Stimulated activated naive CD8-positive, alpha-beta T cell treated with anti-CD3 and anti-CD28 coated beads, Interleukin-15, amount 100 ng/mL, for 72 hours (primary cell): ENCODE data around the gene SIAH2.

Source experiments
- ATAC-seq: fragments of 150-1000 bp; cut with Tn5 transposase; 2 replicates; pipeline ENCODE4 v1.10.0; 2021; ENCODE audit warnings: mild to moderate bottlenecking, moderate library complexity
- DNase-seq, 2 donors: peaks; one replicate each; pipeline ENCODE4 v3.0.0; 2021 to 2022
- H3K27ac Mint-ChIP-seq, 2 donors: one replicate each; pipeline ENCODE4 v1.8.0; 2022; ENCODE audit warnings: mild to moderate bottlenecking in 2 of 2, mixed read lengths in 2 of 2, moderate library complexity in 2 of 2
- H3K27me3 Mint-ChIP-seq: one replicate; pipeline ENCODE4 v1.8.0; 2022; ENCODE audit warnings: mixed read lengths
- H3K4me1 Mint-ChIP-seq: one replicate; pipeline ENCODE4 v1.8.0; 2022; ENCODE audit warnings: mild to moderate bottlenecking, mixed read lengths
- H3K4me3 Mint-ChIP-seq, 2 donors: one replicate each; pipeline ENCODE4 v1.8.0; 2022; ENCODE audit warnings: mild to moderate bottlenecking in 2 of 2, mixed read lengths in 2 of 2, moderate library complexity in 1 of 2
- H3K9me3 Mint-ChIP-seq, 2 donors: one replicate each; pipeline ENCODE4 v1.8.0; 2022; ENCODE audit warnings: mixed read lengths in 2 of 2

Gene SIAH2

GRCh38 chr3:150784747-150785125, 21.8 kb upstream of the SIAH2 start:
- ATAC-seq (peak; percentile 4), DNase-seq (no peak)
- Mint-ChIP-seq H3K4me3 (peak overlapping the region; percentile 11 to 75), H3K9me3 (peaks cover 0 to 14% of the 10 kb centered on the region in 2 donors), H3K27ac (peak overlapping the region; percentile 86 to 98), H3K4me1 (peaks cover 59% of the 10 kb centered on the region), H3K27me3 (peaks cover 12% of the 10 kb centered on the region)

- DNase-seq: peak in 1 of 2 donors; percentile 44
- peaks cover 12% of the 10 kb centered on the region for H3K27me3 Mint-ChIP-seq
- H3K4me1 Mint-ChIP-seq: peaks cover 59% of the 10 kb centered on the region
- peak overlapping the region; percentile 86 to 98 for H3K27ac Mint-ChIP-seq
- ATAC-seq: peak; percentile 92
- H3K9me3 Mint-ChIP-seq: peaks cover 0 to 14% of the 10 kb centered on the region in 2 donors
- peak overlapping the region; percentile 11 to 75 for H3K4me3 Mint-ChIP-seq
Measured at GRCh38 chr3:150783920-150784746, 21.2 kb upstream of the SIAH2 start.

GRCh38 chr3:150783316-150783715, 20.3 kb upstream of the SIAH2 start:
- no peak for DNase-seq
- no peak overlapping the region for H3K4me3 Mint-ChIP-seq

GRCh38 chr3:150779402-150779858, 16.5 kb upstream of the SIAH2 start:
- DNase-seq (no peak), ATAC-seq (no peak)
- no peak overlapping the region for H3K4me3 Mint-ChIP-seq
- H3K4me1 Mint-ChIP-seq: peaks cover 28% of the 10 kb centered on the region
- H3K27ac Mint-ChIP-seq: no peak overlapping the region
- H3K9me3 Mint-ChIP-seq: peaks cover 0 to 14% of the 10 kb centered on the region in 2 donors
- H3K27me3 Mint-ChIP-seq: no peaks in the 10 kb centered on the region

More at GRCh38 chr3:150783316-150783715, 20.3 kb upstream of the SIAH2 start:
- ATAC-seq: no peak
- Mint-ChIP-seq H3K4me1 (peaks cover 59% of the 10 kb centered on the region), H3K27ac (peak overlapping the region; percentile 21 to 81), H3K27me3 (peaks cover 7% of the 10 kb centered on the region), H3K9me3 (peaks cover 0 to 14% of the 10 kb centered on the region in 2 donors)

GRCh38 chr3:150778793-150779401, 15.9 kb upstream of the SIAH2 start:
- no peak for DNase-seq
- no peaks in the 10 kb centered on the region for H3K27me3 Mint-ChIP-seq
- H3K9me3 Mint-ChIP-seq: peaks cover 0 to 14% of the 10 kb centered on the region in 2 donors
- peaks cover 23% of the 10 kb centered on the region for H3K4me1 Mint-ChIP-seq
- H3K27ac Mint-ChIP-seq: no peak overlapping the region
- H3K4me3 Mint-ChIP-seq: no peak overlapping the region
- ATAC-seq: no peak

GRCh38 chr3:150775001-150775599, 12.1 kb upstream of the SIAH2 start:
- H3K27ac Mint-ChIP-seq: no peak overlapping the region
- no peak overlapping the region for H3K4me3 Mint-ChIP-seq
- no peak for ATAC-seq
- no peaks in the 10 kb centered on the region for H3K9me3 Mint-ChIP-seq
- H3K4me1 Mint-ChIP-seq: no peaks in the 10 kb centered on the region
- no peaks in the 10 kb centered on the region for H3K27me3 Mint-ChIP-seq
- no peak for DNase-seq

- ATAC-seq (no peak), DNase-seq (no peak)
- Mint-ChIP-seq H3K27ac (peak overlapping the region in 1 of 2 donors; percentile 36), H3K4me1 (no peaks in the 10 kb centered on the region), H3K9me3 (no peaks in the 10 kb centered on the region), H3K27me3 (no peaks in the 10 kb centered on the region), H3K4me3 (no peak overlapping the region)
Measured at GRCh38 chr3:150773616-150774192, 10.7 kb upstream of the SIAH2 start.

GRCh38 chr3:150771600-150771999, 8.6 kb upstream of the SIAH2 start:
- Mint-ChIP-seq H3K4me3 (no peak overlapping the region), H3K4me1 (peaks cover 12% of the 10 kb centered on the region), H3K27ac (no peak overlapping the region), H3K9me3 (no peaks in the 10 kb centered on the region), H3K27me3 (no peaks in the 10 kb centered on the region)
- DNase-seq: no peak
- ATAC-seq: no peak

- ATAC-seq (no peak), DNase-seq (no peak)
- Mint-ChIP-seq H3K27ac (no peak overlapping the region), H3K9me3 (no peaks in the 10 kb centered on the region), H3K27me3 (no peaks in the 10 kb centered on the region), H3K4me3 (no peak overlapping the region), H3K4me1 (peaks cover 21% of the 10 kb centered on the region)
Measured at GRCh38 chr3:150770681-150771080, 7.7 kb upstream of the SIAH2 start.

- H3K9me3 Mint-ChIP-seq: no peaks in the 10 kb centered on the region
- H3K4me1 Mint-ChIP-seq: peaks cover 36% of the 10 kb centered on the region
- H3K27ac Mint-ChIP-seq: peak overlapping the region in 1 of 2 donors; percentile 54
- H3K27me3 Mint-ChIP-seq: no peaks in the 10 kb centered on the region
- ATAC-seq (no peak), DNase-seq (no peak)
- H3K4me3 Mint-ChIP-seq: peak overlapping the region; percentile 38 to 72
Measured at GRCh38 chr3:150766742-150767141, 3.8 kb upstream of the SIAH2 start.

GRCh38 chr3:150765949-150766720, 3.2 kb upstream of the SIAH2 start:
- ATAC-seq (no peak), DNase-seq (peak; percentile 29 to 38)
- Mint-ChIP-seq H3K9me3 (no peaks in the 10 kb centered on the region), H3K4me3 (peak overlapping the region; percentile 66 to 72), H3K27me3 (no peaks in the 10 kb centered on the region), H3K27ac (peak overlapping the region; percentile 89 to 90), H3K4me1 (peaks cover 36% of the 10 kb centered on the region)

- Mint-ChIP-seq H3K4me1 (peaks cover 36% of the 10 kb centered on the region), H3K27me3 (no peaks in the 10 kb centered on the region), H3K9me3 (no peaks in the 10 kb centered on the region), H3K27ac (peak overlapping the region; percentile 38 to 99), H3K4me3 (peak overlapping the region; percentile 94 to 97)
- no peak for ATAC-seq
- DNase-seq: no peak
Measured at GRCh38 chr3:150764967-150765366, 2.0 kb upstream of the SIAH2 start.

- Mint-ChIP-seq H3K27me3 (no peaks in the 10 kb centered on the region), H3K27ac (peak overlapping the region; percentile 59 to 99), H3K4me3 (peak overlapping the region; percentile 94 to 97), H3K4me1 (peaks cover 36% of the 10 kb centered on the region), H3K9me3 (no peaks in the 10 kb centered on the region)
- ATAC-seq (no peak), DNase-seq (no peak)
Measured at GRCh38 chr3:150764566-150764965, 1.6 kb upstream of the SIAH2 start.

- DNase-seq: no peak
- peak; percentile 8 for ATAC-seq
- no peaks in the 10 kb centered on the region for H3K9me3 Mint-ChIP-seq
- no peaks in the 10 kb centered on the region for H3K27me3 Mint-ChIP-seq
- peaks cover 36% of the 10 kb centered on the region for H3K4me1 Mint-ChIP-seq
- H3K4me3 Mint-ChIP-seq: peak overlapping the region; percentile 94 to 97
- peak overlapping the region; percentile 99 for H3K27ac Mint-ChIP-seq
Measured at GRCh38 chr3:150763841-150764483, 993 bp upstream of the SIAH2 start.
